GM23338 (cell line): ENCODE results near the gene ELOA2. TPM values are rescaled to one million over a fixed set of nuclear protein-coding genes. Genes with fewer than 3 reads are reported as not detected.

Experiments
- polyA plus RNA-seq: library from polyadenylated mRNA; unstranded; fragments of >200 nt; fragmentation: Nextera tagmentation; extraction: Ambion mirVana; gene quantifications from 2 replicates; pipeline ENCODE4 v1.2.1, GENCODE V29; 2016
- total RNA-seq: library from RNA; depleted of rRNA; stranded (reverse); fragments of >200 nt; shearing (Covaris generic); gene quantifications from 2 replicates; pipeline ENCODE4 v1.2.3, GENCODE V29; 2014; rRNA removed

Gene ELOA2
- total and polyA plus RNA-seq, 2 experiments from 2014 or later = not detected

Other genes starting within 250 kb of the ELOA2 start
- gene PIAS2, start 118.1 kb downstream of the ELOA2 start, total RNA-seq = 54.1 and 54.2 TPM in 2 replicates
- gene PIAS2, start 118.1 kb downstream of the ELOA2 start, polyA plus RNA-seq = 27.5 and 30.3 TPM in 2 replicates
- gene KATNAL2, start 118.0 kb downstream of the ELOA2 start, total RNA-seq = 7.7 and 11.8 TPM in 2 replicates
- 9.9 and 11.8 TPM in 2 replicates for gene KATNAL2, start 118.0 kb downstream of the ELOA2 start, polyA plus RNA-seq
- 26.8 and 32.2 TPM in 2 replicates for gene HDHD2, start 114.9 kb upstream of the ELOA2 start, total RNA-seq
- 17.3 and 25.9 TPM in 2 replicates for gene HDHD2, start 114.9 kb upstream of the ELOA2 start, polyA plus RNA-seq
- 10.6 and 12.2 TPM in 2 replicates for gene IER3IP1, start 140.7 kb upstream of the ELOA2 start, total RNA-seq
- gene IER3IP1, start 140.7 kb upstream of the ELOA2 start, polyA plus RNA-seq = 24.0 TPM in 2 replicates
- 0.42 TPM in 1 of 2 replicates, not detected in the other for gene SKOR2, start 216.0 kb upstream of the ELOA2 start, total RNA-seq
- gene SKOR2, start 216.0 kb upstream of the ELOA2 start, polyA plus RNA-seq = 0.10 TPM in 1 of 2 replicates, not detected in the other